HG03196 (cell line): ENCODE data around the gene LRRC32.
"Not testable (repeated sequence)": the region's sequence is repeated elsewhere in the genome, so short reads cannot be mapped to it uniquely, and the experiment has no call there.

Source experiments
- ATAC-seq: cut with Tn5 transposase; IDR thresholded peaks from one replicate; pipeline ENCODE4 v1.9.1; 2021; ENCODE audit not compliant: unreplicated experiment

LRRC32 gene

GRCh38 chr11:76653012-76653673, 17.4 kb downstream of the LRRC32 start:
- ATAC-seq: no peak

- ATAC-seq: no peak
These were observed 20.6 kb downstream of the LRRC32 start for GRCh38 chr11:76649851-76650372.

- no peak for ATAC-seq
These were observed 21.5 kb downstream of the LRRC32 start for GRCh38 chr11:76649011-76649410.

- no peak for ATAC-seq
These were observed 22.5 kb downstream of the LRRC32 start for GRCh38 chr11:76648061-76648460.

GRCh38 chr11:76646882-76647534, 23.5 kb downstream of the LRRC32 start:
- no peak for ATAC-seq

GRCh38 chr11:76644591-76644990, 26.0 kb downstream of the LRRC32 start:
- ATAC-seq: no peak

GRCh38 chr11:76643711-76644110, 26.8 kb downstream of the LRRC32 start:
- not testable (repeated sequence) for ATAC-seq

GRCh38 chr11:76642341-76642740, 28.2 kb downstream of the LRRC32 start:
- no peak for ATAC-seq

DNA sequence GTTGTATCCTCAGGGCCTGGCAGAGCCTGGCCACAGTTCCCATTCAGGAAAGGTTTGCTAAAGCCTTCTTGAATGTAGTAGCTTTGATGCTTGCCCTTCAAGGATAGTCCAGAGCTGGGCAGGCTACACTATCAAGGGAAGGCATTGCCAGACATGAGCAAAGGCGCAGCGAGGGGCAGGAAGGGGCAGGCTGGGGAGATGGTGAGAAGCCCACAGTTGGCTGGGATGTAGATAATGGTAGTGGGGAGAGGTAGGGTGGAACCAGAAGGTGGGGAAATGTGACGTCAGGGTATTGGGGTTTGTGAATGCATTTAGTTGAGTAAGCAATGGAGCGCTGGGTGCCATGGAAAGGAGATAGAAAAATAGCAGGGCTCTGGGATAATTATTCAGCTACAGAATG, 28.6 kb downstream of the LRRC32 start:
- no peak for ATAC-seq

DNA sequence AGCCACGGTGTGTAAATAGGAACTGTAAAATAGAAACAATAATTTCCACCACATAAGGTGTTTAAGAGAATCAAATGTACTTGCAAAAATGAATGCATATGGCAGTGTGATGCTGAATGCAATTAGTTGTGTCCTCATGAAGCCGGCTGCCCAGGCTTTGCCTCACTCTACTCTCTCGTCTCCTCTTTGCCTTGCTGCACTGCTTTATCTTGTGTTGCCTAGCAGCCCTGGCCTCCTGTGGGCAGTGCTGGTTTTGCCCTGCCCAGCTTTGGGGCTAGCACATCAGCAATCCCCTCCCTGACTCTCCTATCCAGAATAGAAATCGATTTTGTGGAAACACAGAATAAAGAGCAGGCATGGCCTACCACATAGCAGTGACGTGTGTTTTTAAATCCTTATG, 30.0 kb downstream of the LRRC32 start:
- no peak for ATAC-seq

- ATAC-seq: no peak
These were observed 30.9 kb downstream of the LRRC32 start for GRCh38 chr11:76639621-76640020.

DNA sequence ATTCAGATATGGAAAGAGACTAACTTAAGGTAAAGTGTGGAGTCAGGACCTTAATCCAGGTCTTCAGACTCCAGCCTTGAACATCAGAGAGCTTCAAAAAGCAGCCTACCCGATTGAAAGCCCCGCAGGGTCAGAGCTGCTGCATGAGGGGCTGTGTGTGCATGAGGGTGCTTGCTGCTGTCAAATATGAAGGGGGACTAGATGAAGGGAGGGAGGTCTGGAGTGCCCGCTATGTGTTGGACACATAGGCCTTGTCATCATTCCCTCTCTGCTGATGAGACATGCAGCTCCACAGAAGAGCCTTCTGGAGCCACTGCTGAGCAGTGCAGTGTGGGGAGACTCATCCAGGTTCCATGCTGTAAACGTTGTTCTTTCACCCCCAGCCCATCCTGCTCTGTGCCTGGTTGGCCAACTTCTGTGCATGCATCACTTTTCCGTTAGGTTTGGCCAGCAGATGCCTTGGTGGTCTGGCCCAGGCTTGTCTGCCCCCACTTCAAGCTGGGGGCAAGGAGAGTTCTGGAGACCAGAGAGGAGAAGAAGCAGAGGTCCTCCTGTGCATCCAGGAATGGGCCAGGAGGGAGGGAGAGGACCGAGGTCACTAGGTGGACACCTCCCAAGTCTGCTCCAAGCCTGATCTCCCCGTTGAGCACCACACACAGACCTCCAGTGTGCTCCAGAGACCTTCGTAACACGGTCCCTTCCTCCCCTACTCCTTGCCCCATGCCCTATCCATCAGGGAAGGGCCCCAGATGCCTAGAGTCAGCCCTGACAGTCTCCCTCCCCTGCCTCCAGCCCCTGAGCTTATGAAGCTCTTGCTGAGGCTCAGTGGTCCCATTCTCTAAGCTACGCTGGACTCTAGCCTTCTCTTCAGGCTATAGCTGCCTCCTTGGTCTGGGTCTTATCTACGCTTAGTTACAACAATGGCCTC, 32.0 kb downstream of the LRRC32 start:
- no peak for ATAC-seq

GRCh38 chr11:76637491-76638269, 32.9 kb downstream of the LRRC32 start:
- peak; percentile 78 for ATAC-seq

GRCh38 chr11:76636826-76637460, 33.6 kb downstream of the LRRC32 start:
- no peak for ATAC-seq

DNA sequence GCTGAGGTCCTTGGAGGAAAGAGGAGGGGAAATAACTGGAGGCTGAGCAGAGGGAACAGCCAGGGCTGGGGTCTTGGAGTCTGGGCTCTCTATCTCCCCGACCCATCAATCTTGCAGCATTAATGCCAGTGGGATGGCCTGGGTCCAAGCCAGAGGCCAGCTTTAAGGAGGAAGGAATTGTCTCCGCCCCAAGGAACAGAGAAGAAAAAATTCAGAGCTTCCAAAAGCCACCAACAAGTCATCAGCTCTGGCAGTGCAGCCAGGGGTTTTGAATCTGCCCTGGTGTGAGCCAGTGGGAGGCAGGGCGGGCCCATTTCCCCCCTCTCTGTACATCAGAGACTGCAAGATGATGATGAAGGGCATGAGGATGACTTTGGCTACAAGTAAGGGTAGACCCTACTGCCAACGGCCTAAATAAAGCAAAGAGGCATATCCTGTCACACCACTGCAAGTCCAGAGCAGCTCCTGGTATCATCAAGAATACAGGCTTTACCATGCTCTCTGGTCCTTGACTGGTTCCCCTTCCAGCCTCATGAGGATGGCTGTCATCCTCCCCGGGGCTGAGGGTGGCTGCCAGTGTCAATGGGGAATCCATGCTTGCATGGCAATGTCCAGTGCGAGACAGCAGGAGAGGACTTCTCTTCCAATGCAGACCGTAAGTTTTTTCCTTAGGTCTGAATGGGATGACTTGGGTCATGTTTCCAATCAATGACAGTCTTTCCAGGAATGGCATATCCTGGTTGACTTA, 34.4 kb downstream of the LRRC32 start:
- ATAC-seq: no peak

- no peak for ATAC-seq
These were observed 35.7 kb downstream of the LRRC32 start for GRCh38 chr11:76634886-76635285.

- no peak for ATAC-seq
These were observed 38.1 kb downstream of the LRRC32 start for GRCh38 chr11:76632492-76632891.

DNA sequence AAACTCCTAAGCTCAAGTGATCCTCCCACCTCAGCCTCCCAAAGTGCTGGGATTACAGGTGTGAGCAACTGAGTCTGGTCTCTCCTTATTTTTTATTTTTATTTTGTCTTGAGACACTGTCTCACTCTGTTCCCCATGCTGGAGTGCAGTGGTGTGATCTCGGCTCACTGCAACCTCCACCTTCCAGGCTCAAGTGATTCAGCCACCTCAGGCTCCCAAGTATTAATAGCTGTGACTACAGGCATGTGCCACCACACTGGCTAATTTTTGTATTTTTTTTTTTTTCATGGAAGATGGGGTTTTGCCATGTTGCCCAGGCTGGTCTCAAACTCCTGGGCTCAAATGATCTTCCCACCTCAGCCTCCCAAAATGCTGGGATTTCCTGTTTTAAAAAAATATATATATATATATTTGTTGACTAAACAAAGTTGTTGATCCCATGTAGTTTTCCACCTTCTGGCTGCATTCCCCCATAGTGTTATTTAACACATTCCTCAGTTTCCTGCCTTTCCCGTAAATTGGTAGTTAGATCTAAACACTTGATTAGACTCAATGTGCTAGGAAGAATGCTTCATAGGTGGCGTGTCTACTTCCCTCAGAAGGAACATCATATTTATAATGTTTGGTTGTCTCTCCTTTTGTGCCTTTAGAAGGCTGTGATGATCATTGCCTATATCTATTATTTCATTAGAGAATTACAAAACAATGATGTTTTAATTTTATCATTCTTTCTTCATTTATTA, 38.8 kb downstream of the LRRC32 start:
- no peak for ATAC-seq
